HG03521 (cell line): ENCODE data around the gene BACE1.

ENCODE experiments used
- ATAC-seq: cut with Tn5 transposase; IDR thresholded peaks from one replicate; pipeline ENCODE4 v1.9.1; 2021; ENCODE audit warnings: mild to moderate bottlenecking, moderate library complexity; ENCODE audit not compliant: unreplicated experiment

Gene BACE1

DNA sequence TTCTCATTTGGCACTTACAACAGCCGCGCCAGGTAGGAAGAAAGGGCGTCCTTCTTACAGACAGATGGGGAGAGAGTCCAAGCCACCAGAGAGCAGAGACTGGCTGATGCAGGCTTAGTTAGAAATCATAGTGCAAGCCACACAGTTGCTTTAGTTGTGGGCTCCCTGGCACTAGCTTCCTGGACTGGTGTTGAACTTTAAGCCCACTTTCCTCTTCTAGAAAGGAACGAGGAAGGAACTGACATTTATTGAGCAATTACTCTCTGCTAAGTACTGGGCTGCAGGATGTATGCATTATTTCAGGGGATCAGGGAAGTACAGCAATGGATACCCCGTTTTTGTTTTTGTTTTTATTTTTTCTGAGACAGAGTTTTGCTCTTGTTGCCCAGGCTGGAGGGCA is 3.0 kb downstream of the BACE1 start:
- ATAC-seq, result no peak

DNA sequence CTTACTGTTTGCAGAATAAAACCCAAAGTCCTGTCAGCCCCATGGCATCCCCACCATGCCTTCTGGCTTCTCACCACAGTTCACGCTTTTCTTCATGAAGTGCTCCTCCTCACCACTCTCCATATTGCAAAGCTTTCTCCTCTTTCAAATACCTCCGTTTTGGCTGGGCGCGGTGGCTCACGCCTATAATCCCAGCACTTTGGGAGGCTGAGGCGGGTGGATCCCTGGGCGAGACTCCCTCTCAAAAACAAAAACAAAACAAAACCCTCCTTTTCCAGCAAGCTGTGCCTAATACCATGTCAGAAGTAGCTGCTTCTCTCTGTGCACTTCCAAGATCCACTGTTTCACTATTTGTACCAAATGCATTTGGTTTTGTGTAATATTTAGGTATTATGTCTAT is 6.7 kb downstream of the BACE1 start:
- no peak for ATAC-seq

DNA sequence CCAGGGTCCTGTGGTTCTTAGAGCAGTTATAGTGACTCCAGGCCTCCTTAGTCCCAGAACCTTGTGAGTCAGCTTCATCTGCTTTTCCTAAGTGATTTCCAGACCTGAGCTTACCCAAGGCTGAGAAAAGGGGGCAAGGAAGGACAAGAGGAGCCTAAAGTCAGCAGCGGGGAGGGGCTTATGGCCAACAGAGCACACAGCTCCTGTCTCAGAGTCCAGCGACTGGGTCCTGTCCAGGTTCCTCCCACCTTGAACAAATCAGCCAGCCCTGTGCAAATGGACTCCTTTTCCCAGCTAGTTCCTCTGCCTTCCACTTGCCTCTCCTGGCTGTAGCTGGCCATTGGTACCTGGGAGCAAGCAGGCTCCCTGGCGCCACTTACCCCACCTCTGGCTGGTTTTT is 10.9 kb downstream of the BACE1 start:
- no peak for ATAC-seq

DNA sequence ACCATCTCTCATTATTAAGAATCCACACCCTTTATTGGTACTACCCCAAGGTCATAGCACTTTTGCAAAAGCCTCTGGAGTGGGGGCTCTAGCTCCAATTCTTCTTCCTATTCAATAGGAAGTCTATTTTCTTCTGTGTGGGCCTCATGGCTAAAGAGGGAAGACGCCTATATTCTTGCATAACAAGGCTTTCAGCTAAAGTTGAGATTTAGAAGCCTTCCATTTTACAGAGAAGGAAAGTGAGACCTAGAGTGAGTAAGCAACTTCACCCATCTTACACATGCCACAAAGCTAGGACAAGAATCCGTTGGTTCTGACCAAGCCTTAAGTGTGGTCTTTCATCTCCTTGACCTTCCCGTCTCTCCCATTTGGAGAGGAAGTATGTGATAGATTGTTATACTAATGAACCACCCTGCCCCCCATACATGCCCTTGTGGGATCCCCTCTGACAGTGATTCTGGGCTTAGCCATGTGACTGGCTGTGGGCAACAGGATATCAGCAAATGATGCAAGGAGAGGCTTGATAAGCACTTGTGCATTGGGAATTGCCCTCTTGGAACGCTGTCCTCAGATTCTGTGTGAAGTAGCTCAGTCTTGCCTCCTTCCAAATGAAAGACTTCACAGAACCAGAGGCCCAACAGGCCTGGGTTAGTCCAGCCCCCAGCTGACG is 12.3 kb downstream of the BACE1 start:
- no peak for ATAC-seq

DNA sequence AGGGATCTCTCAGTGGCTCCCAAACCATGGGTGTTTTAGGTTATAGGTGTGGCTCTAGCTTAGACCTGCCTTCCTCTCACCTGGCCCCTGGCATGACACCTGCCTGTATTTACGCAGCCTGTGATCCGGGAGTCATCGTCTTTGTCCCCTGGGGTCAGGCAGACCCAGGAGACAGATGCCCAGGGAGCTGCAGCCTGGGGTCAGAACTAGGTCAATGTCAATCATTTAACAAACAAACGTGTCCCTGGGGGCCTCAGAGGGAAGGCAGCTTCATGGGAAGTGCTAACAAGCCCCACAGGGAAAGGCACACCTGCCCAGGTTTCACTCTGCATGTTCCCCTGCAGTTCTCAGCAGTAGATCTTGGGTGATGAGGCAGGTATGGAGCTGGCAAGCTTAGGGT is 13.0 kb downstream of the BACE1 start:
- no peak for ATAC-seq

DNA sequence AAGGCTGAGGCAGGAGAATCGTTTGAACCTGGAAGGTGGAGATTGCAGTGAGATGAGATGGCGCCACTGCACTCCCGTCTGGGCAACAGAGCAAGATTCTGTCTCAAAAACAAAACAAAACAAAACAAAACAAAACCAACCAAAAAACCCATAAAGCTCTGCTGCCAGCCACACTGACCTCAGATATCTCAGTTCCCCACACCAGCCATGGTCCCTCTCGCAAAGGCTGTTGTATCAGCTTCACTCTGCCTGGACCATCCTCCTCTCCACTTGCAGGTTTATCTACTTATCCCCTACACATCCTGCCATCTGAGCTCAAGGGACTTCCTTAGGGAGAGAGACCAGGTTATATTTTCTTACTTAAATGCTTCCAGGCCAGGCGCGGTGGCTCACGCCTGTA is 13.8 kb downstream of the BACE1 start:
- no peak for ATAC-seq

DNA sequence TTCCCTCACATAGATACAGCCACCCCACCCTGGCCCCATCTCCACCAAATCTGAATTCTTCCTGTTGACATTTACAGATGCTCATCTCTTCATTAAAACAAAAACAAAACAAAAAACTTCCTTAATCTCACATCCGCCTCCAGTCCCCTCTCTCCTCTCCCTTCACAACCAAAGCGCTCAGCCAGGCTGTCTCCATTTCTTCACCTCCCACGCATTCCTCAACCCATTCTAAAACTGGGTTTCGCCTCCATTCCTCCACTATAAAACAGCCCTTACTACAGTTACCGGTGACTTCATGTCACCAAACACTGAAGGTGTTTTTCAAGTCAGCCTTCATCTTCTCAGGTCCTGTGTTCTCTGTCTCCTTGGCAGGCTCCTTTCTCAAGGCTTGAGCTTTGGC is 15.3 kb downstream of the BACE1 start:
- ATAC-seq, result no peak

DNA sequence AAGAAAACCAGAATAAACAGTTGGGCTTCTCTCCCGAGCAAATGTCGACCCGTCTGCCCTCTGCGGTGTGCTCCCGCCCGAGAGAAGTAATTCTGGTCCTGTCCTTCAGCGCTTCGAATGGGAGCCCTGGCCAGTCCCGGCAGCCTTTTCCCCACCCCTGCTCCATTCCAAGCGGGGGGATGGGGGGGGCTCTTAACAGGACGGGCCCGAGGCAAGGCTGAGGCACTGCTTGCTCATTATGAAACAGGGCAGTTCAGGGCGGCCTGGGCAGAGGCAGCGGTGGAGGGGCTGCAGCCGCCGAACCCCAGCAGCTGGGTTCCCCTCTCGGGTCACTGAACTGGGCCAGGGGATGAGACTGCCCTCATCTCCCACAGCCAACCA is 15.8 kb downstream of the BACE1 start:
- ATAC-seq, result no peak

DNA sequence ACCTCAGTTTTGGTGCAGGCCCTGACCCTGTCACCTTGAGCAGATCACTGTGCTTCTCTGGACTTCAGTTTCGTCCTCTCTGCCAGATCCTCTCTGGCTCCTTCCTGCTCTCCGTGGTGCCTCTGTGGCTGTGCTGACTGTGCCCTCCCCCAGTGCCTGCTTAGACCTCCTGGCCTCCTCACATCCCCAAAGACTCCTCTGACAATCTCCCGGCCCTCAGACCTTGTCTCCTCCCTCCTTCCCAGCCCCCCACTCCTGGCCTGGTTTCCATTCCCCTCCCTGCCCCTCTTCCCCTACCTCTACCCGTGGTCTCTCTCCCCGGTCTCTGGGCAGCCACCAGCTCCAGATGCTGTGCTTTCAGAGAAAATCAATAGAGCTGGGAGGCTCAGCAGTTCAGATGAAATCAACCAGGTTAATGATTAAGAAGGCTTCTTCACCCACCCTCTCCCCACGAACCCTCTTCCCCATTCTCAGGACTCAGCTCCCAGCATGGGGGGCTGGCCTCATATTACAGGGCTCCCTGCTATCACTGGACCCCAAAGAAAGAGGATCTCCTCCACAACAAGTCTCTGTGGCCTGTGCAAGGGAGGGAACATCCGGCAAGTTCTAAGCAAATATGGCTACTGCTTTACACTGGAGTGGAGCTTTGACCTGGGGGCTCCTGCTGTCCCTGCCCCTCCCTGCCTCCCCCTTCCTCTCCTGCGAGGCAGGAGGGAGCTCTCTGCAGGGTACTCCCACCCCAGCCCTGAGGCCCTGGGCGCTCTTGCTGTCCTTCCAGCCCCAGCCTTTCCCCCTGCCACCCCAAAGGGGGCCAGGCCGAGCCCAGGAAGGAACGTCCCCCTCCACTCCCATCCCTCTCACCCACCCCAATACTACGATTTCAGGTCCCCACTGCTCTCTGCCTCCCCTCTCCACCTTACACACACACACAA is 16.4 kb downstream of the BACE1 start:
- ATAC-seq, result no peak

DNA sequence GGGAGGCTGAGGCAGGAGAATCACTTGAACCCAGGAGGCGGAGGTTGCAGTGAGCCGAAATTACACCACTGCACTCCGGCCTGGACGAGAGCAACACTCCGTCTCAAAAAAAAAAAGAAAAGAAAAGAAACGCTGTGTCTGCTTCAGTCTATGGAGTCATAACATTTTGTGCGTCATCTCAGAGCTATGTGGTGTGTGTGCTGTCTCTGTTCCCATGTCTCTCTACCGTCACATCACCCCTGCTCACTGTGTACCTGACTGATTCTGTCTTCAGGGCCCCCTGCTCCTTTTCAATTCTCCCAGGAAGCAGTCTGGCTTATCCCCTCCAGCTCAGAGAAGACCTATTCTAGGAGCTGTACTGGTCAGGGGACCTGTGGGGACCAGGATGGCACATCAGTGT is 17.9 kb downstream of the BACE1 start:
- ATAC-seq, result no peak

DNA sequence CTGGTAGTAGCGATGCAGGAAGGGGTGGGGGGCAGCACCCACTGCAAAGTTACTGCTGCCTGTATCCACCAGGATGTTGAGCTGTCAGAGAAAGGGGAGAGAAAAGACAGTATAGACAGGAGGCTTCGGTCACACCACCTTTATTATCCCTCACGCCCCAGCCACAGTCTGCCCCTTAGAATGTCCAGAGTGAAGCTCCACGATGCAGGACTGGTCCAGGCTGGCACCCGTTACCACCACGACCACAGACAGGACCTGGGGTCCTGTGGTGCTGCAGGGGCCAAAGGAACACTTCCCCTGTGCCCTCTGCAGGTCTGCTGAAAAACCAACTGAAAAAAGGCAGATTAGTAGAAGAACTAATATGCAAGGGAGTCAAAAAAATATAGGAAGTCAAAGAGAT is 19.2 kb downstream of the BACE1 start:
- no peak for ATAC-seq

DNA sequence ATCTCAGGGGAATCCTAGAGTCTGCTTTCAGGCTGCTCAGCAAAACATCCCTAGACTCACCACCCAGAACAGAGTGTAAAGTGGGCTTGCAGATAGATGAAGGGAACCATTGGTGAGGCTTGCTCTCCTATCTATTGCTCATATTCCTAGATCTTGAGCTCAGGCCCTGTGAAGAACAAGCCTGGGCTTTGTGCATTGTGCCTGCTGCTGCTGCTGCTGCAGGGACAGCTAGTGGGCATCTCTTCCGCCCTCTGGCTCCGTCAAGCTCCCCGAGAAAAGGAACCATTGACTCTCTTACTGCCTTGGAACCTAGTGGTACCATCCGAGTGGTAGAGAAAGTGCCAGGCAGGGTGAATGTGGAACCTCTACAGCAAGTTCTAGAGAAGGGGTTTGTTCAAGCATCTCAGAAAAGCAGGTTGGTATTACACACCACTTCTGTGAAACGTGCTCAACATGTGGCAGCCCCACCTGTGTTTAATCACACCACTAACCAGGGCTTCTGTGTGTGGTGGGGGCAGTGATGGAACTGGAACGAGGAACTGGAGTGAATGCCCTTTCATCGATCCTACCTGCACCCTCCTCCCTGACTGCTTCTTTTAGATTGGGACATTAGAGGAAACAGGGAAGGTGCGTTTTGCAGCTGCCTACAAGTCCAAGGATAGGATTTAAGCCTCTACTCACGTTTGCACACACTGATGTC is 20.5 kb downstream of the BACE1 start:
- ATAC-seq, result no peak

DNA sequence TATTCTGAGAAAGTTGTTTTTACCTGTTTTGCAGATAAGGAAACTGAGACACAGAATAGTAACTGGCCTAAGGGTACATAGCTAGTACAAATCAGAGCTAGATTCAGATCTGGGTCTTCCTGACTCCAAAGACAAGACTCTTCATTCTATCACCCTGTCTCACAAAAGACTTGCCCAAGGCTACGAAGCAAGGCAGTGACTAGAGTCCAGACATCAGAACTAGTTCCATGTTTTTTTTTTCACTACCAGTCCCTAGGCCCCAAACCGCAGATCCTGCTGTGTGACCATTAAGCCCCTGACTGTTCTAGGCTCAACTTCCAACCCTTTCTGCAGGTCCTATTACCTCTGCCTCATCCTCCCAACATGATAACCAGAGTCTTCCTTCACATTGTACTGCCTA is 23.4 kb downstream of the BACE1 start:
- no peak for ATAC-seq

DNA sequence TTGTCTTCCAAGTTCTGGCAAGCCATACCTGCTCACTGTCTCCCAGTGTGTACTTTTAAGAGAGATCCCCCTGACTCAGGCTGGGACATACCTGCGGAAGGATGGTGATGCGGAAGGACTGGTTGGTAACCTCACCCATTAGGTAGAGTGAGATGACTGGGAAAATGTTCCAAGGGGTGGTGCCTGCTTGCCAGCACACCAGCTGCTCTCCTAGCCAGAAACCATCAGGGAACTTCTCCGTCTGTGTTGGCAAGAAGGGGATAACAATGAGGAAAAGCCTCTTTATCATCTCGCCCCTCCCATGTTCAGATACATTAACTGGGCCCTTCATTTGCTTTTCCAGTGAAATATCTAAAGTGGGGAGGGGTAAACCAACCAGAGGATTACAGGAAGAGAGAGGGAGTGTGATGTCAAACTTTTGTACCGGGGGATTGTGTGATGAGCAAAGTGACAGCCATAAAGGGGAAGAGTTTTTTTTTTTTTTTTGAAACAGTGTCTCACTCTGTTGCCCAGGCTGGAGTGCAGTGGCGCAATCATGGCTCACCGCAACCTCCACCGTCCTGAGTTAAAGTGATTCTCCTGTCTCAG is 25.2 kb downstream of the BACE1 start, which contains the start of gene BACE1-AS:
TSS of gene BACE1-AS (plus strand) at position 538 of the 588 bp plus-strand sequence.
- ATAC-seq, result no peak

DNA sequence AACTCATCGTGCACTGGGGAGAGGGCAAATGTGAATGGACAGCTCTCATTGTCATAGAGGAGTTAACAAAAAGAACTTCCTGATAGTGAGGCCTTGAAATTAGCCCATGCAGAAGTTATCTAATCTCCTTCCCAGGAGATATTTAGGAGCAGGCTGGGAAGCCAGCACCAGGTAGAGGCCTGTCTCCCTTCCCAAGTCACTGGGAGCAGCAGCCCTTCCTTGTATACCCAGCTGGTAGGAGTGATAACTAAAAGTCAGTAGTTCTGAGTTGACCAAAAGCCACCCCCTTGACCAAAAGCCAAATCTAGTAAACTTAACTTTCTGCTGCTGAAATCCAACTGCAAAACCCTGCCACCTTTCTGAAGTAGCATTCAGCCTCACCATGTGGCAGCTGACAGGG is 26.3 kb downstream of the BACE1 start:
- ATAC-seq, result no peak

DNA sequence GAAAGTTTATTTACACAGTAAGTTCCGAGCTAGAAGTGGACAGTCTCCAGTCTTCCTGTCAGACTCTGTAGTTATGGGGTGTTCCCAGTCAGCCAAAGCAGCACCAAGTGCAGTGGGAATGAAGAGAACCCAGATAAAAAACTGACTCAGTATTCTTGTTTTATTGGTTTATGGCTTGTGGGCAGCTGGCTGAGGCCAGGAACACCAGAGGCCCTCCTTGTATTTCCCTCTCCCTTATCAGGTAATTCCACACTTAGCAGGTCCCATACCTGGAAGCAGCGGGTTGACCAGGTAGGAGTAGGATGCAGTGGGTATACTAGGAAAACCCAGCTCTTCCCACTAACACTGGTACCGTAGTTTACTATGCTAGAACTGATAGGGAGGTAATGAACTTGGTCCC is 28.4 kb downstream of the BACE1 start:
- ATAC-seq, result no peak

DNA sequence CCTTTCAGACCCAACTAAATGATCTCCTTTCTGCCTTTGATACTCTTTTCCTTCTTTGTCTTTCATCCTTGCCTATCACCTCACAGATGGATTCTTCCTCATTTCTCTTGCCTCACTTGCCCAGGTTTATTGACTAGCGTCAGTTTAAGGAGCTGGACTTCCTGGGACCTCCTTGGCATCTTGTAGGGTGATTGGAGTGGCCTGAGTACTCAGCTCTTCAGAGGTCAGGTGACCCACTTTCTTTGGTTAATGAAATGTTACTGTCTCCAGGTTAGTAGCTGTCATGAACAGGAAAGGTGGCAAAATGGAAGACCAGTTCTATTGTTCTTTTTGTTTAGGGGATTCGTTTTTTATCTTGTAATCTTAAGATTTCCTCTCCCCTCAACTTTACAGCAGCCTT is 29.5 kb downstream of the BACE1 start:
- no peak for ATAC-seq

DNA sequence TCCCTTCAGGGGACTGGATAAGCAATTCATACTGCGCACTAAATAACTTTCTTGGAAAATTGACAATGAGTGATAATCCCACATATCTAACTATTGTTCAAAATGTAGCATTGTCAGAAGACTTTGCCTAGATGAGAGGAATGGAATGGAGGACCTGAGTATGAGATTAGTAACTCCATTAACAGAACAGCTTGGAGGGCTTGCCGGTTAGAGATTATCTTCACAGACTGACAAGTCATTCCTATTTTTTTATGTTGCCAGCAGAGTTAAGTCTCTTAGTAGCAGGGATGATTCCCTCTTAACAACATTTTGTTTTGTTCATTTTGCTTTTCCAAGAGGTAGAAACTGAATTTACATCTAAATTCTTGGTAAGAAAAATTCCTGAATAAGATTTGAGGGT is 32.0 kb downstream of the BACE1 start:
- no peak for ATAC-seq

DNA sequence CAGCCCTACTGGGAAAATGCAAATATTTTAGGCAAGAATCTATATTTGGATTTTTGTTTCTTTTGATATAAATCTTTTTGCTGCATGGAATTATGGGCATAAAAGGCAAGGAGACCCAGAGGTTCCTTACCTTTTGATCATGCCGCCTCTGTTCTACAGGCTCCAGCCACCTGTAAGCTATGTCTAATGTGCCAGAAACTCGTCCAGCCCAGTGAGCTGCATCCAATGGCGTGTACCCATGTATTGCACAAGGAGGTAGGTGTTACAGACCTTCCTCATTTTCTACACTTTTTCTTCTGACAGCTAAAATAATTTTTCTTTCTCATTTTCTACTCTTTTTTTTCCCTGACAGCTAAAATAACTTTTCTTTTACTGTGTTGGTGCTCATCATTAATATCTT is 33.1 kb downstream of the BACE1 start:
- no peak for ATAC-seq

DNA sequence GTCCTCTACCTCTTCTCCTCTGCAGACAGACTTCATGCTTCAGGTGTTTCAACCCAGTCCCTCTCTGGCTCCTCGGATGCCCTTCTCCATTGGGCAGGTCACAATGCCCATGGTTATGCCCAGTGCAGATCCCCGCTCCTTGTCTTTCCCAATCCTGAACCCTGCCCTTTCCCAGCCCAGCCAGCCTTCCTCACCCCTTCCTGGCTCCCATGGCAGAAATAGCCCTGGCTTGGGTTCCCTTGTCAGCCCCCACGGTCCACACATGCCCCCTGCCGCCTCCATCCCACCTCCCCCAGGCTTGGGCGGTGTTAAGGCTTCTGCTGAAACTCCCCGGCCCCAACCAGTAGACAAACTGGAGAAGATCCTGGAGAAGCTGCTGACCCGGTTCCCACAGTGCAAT is 34.2 kb downstream of the BACE1 start:
- no peak for ATAC-seq

DNA sequence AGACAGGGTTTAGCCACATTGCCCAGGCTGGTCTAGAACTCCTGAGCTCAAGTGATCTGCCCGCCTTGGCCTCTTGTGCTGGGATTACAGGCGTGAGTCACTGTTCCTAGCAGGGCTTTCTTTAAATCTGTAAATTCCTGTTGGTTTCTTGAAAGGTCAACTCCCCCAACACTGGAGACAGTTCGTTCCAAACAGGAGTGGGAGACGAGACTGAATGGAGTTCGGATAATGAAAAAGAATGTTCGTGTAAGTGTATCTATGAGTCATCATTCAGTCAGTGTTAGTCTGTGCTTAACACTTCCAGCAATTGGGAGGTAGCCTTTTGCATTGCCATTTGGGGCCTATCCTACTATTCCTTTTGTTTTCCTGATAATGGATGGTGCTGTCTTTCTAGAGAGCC is 34.9 kb downstream of the BACE1 start:
- no peak for ATAC-seq
